Activated gamma-delta T cell treated with anti-CD3 and anti-CD28 coated beads, Interleukin-2, amount 50 U/mL, for 16 hours (primary cell): ENCODE results near the gene KNDC1.
"Not testable (repeated sequence)": the region's sequence is repeated elsewhere in the genome, so short reads cannot be mapped to it uniquely, and the experiment has no call there.

ENCODE experiments used
- DNase-seq: peaks from one replicate; pipeline ENCODE4 v3.0.0-alpha.2; 2020; ENCODE audit warnings: low read depth

KNDC1 gene

GRCh38 chr10:133140417-133141143 lies 19.4 kb upstream of the KNDC1 start:
- DNase-seq, result no peak

GRCh38 chr10:133141144-133141957 lies 18.7 kb upstream of the KNDC1 start:
- no peak for DNase-seq

- no peak for DNase-seq
Measured at GRCh38 chr10:133141958-133142340, 18.1 kb upstream of the KNDC1 start.

GRCh38 chr10:133142523-133143199 lies 17.4 kb upstream of the KNDC1 start:
- no peak for DNase-seq

GRCh38 chr10:133143200-133143533 lies 16.9 kb upstream of the KNDC1 start:
- DNase-seq, result no peak

GRCh38 chr10:133143546-133143945 lies 16.5 kb upstream of the KNDC1 start:
- DNase-seq, result no peak

GRCh38 chr10:133144771-133145170 lies 15.2 kb upstream of the KNDC1 start:
- DNase-seq, result no peak

GRCh38 chr10:133150226-133150625 lies 9.8 kb upstream of the KNDC1 start:
- DNase-seq, result no peak

GRCh38 chr10:133150656-133151055 lies 9.4 kb upstream of the KNDC1 start:
- no peak for DNase-seq

GRCh38 chr10:133151071-133151470 lies 8.9 kb upstream of the KNDC1 start:
- not testable (repeated sequence) for DNase-seq

- no peak for DNase-seq
Measured at GRCh38 chr10:133151543-133151972, 8.5 kb upstream of the KNDC1 start.

- DNase-seq, result no peak
Measured at GRCh38 chr10:133154411-133154810, 5.6 kb upstream of the KNDC1 start.

GRCh38 chr10:133154996-133155778 lies 4.8 kb upstream of the KNDC1 start:
- no peak for DNase-seq

- no peak for DNase-seq
Measured at GRCh38 chr10:133156674-133157579, 3.1 kb upstream of the KNDC1 start.

GRCh38 chr10:133157662-133158436 lies 2.2 kb upstream of the KNDC1 start:
- no peak for DNase-seq

GRCh38 chr10:133158437-133158755 lies 1.6 kb upstream of the KNDC1 start:
- no peak for DNase-seq

GRCh38 chr10:133158756-133159610 lies 1.0 kb upstream of the KNDC1 start:
- DNase-seq, result no peak

- DNase-seq, result no peak
Measured at GRCh38 chr10:133159611-133159949, 439 bp upstream of the KNDC1 start.

- no peak for DNase-seq
Measured at GRCh38 chr10:133160826-133161471, 930 bp downstream of the KNDC1 start.
